Liver (tissue), 9 donors: ENCODE results near the gene COL23A1. TPM values are rescaled to one million over a fixed set of nuclear protein-coding genes. Genes with fewer than 3 reads are reported as not detected.
A peak's percentile ranks its signal among the peaks of the same experiment; 100 is the strongest.

Source experiments
- DNase-seq: peaks from one replicate; pipeline ENCODE4 v3.0.0-alpha.2; 2017; ENCODE audit warnings: low spot score
- H3K27ac ChIP-seq, 2 donors: one replicate each; pipeline ENCODE4 v1.7.0; 2013; ENCODE audit warnings: inconsistent platforms in 2 of 2, low read length in 2 of 2, control low read depth in 1 of 2, low read depth in 1 of 2, mild to moderate bottlenecking in 1 of 2
- H3K27me3 ChIP-seq, 4 donors: one replicate each; pipeline versions ENCODE4 v1.6.1 to v1.7.0; 2013; ENCODE audit warnings: low read length in 3 of 4, inconsistent platforms in 1 of 4, mild to moderate bottlenecking in 1 of 4, moderate library complexity in 1 of 4; ENCODE audit not compliant: control insufficient read depth in 4 of 4, insufficient read depth in 4 of 4
- H3K36me3 ChIP-seq, 4 donors: one replicate each; pipeline versions ENCODE4 v1.6.1 to v1.7.0; 2013; ENCODE audit warnings: low read length in 3 of 4, mild to moderate bottlenecking in 3 of 4, low read depth in 1 of 4, moderate library complexity in 1 of 4; ENCODE audit not compliant: control insufficient read depth in 4 of 4, insufficient read depth in 3 of 4
- H3K4me1 ChIP-seq, 4 donors: one replicate each; pipeline versions ENCODE4 v1.6.1 to v1.7.0; 2013; ENCODE audit warnings: low read length in 3 of 4, mild to moderate bottlenecking in 3 of 4, moderate library complexity in 1 of 4; ENCODE audit not compliant: control insufficient read depth in 4 of 4, insufficient read depth in 4 of 4
- H3K4me3 ChIP-seq, 3 donors: one replicate each; pipeline versions ENCODE4 v1.6.1 to v1.7.0; 2013; ENCODE audit warnings: low read length in 3 of 3, control low read depth in 1 of 3, low read depth in 1 of 3, mild to moderate bottlenecking in 1 of 3
- H3K9ac ChIP-seq, 2 donors: one replicate each; pipeline ENCODE4 v1.7.0; 2013; ENCODE audit warnings: low read length in 2 of 2, mild to moderate bottlenecking in 2 of 2, moderate library complexity in 2 of 2, control low read depth in 1 of 2, low read depth in 1 of 2
- H3K9me3 ChIP-seq, 4 donors: one replicate each; pipeline versions ENCODE4 v1.6.1 to v1.7.0; 2013; ENCODE audit warnings: low read length in 3 of 4; ENCODE audit not compliant: control insufficient read depth in 4 of 4
- ATF3 ChIP-seq: IDR thresholded peaks from 2 replicates; pipeline ENCODE4 v1.6.1; 2016; ENCODE audit warnings: antibody characterized with exemption
- CTCF ChIP-seq: fragments of 150-350 bp; IDR thresholded peaks from 2 replicates; pipeline ENCODE4 v1.5.1; 2017; ENCODE audit warnings: improper control_type of control experiment, low read depth, low read length; ENCODE audit not compliant: missing input control
- EGR1 ChIP-seq, 2 donors: IDR thresholded peaks; 2 replicates each; pipeline ENCODE4 v1.6.1; 2016 to 2018; ENCODE audit warnings: antibody characterized with exemption in 2 of 2, low read depth in 2 of 2
- FOXA1 ChIP-seq: IDR thresholded peaks from 2 replicates; pipeline ENCODE4 v1.6.1; 2016; ENCODE audit warnings: antibody characterized with exemption
- FOXA2 ChIP-seq: IDR thresholded peaks from 2 replicates; pipeline ENCODE4 v1.6.1; 2016; ENCODE audit warnings: antibody characterized with exemption
- GABPA ChIP-seq, 2 donors: IDR thresholded peaks in 1 of 2; conservative IDR thresholded peaks in 1 of 2; 2 replicates each; pipeline ENCODE4 v1.6.1; 2016; ENCODE audit warnings: antibody characterized with exemption in 2 of 2, mild to moderate bottlenecking in 1 of 2, moderate library complexity in 1 of 2
- HNF4A ChIP-seq, 2 donors: conservative IDR thresholded peaks; 2 replicates each; pipeline ENCODE4 v1.6.1; 2016; ENCODE audit warnings: antibody characterized with exemption in 2 of 2, mild to moderate bottlenecking in 2 of 2
- HNF4G ChIP-seq: IDR thresholded peaks from 2 replicates; pipeline ENCODE4 v1.6.1; 2016; ENCODE audit warnings: antibody characterized with exemption
- JUND ChIP-seq, 2 donors: IDR thresholded peaks; 2 replicates each; pipeline ENCODE4 v1.6.1; 2016; ENCODE audit warnings: antibody characterized with exemption in 2 of 2
- MAX ChIP-seq: IDR thresholded peaks from 2 replicates; pipeline ENCODE4 v1.6.1; 2016; ENCODE audit warnings: antibody characterized with exemption
- NR2F2 ChIP-seq: IDR thresholded peaks from 2 replicates; pipeline ENCODE4 v1.6.1; 2016; ENCODE audit warnings: antibody characterized with exemption
- RAD21 ChIP-seq, 2 donors: IDR thresholded peaks; 2 replicates each; pipeline ENCODE4 v1.6.1; 2016; ENCODE audit warnings: antibody characterized with exemption in 2 of 2, mild to moderate bottlenecking in 2 of 2
- REST ChIP-seq: IDR thresholded peaks from 2 replicates; pipeline ENCODE4 v1.6.1; 2016; ENCODE audit warnings: antibody characterized with exemption, mild to moderate bottlenecking
- RXRA ChIP-seq, 2 donors: IDR thresholded peaks; 2 replicates each; pipeline ENCODE4 v1.6.1; 2017 to 2018; ENCODE audit warnings: antibody characterized with exemption in 2 of 2, mild to moderate bottlenecking in 1 of 2
- SP1 ChIP-seq: IDR thresholded peaks from 2 replicates; pipeline ENCODE4 v1.6.1; 2018; ENCODE audit warnings: antibody characterized with exemption, mild to moderate bottlenecking
- TAF1 ChIP-seq: conservative IDR thresholded peaks from 2 replicates; pipeline ENCODE4 v1.6.1; 2016; ENCODE audit warnings: antibody characterized with exemption, mild to moderate bottlenecking
- YY1 ChIP-seq: IDR thresholded peaks from 2 replicates; pipeline ENCODE4 v1.6.1; 2016; ENCODE audit warnings: antibody characterized with exemption, mild to moderate bottlenecking
- ZBTB33 ChIP-seq: IDR thresholded peaks from 2 replicates; pipeline ENCODE4 v1.6.1; 2016; ENCODE audit warnings: antibody characterized with exemption
- WGBS: extraction: QIAGEN DNeasy Blood & Tissue Kit; methylation state at CpG from one replicate; pipeline ENCODE4 v1.1.7; 2013; 5-methylcytosine and 5-hydroxymethylcytosine counted together
- polyA plus RNA-seq, 2 donors: library from polyadenylated mRNA; stranded (reverse) in 1 of 2; unstranded in 1 of 2; fragments of 200-250 nt in 1 of 2; fragments of >200 nt in 1 of 2; fragmentation: Nextera tagmentation in 1 of 2; extraction: Ambion mirVana in 1 of 2; gene quantifications; one replicate each; pipeline versions ENCODE4 v1.2.1 to v1.2.3, GENCODE V29; 2013 to 2015
- total RNA-seq, 2 donors: library from RNA; depleted of rRNA; stranded (reverse); fragments of >200 nt; gene quantifications; one replicate each; pipeline ENCODE4 v1.2.3, GENCODE V29; 2014
- donor health status: healthy.
- donor health status: healthy.
- donor health status: healthy.
- donor health status: healthy.
- donor health status: healthy.

The COL23A1 gene
- total and polyA plus RNA-seq, 4 donors = 0.08 to 1.4 (median 0.27) TPM

- Histone ChIP-seq H3K4me1 (no peaks in the 10 kb centered on the region), H3K9me3 (no peaks in the 10 kb centered on the region), H3K9ac (no peak overlapping the region), H3K36me3 (no peaks in the 10 kb centered on the region), H3K27me3 (no peaks in the 10 kb centered on the region), H3K27ac (no peak overlapping the region), H3K4me3 (no peak overlapping the region)
- WGBS = 70% methylated on average over 4 of the region's 4 CpGs
- no peak for TF ChIP-seq TAF1
- peak; percentile 30 for DNase-seq
Observed at GRCh38 chr5:178413988-178414387, 176.2 kb downstream of the COL23A1 start.

- Histone ChIP-seq H3K4me1 (no peaks in the 10 kb centered on the region), H3K36me3 (no peaks in the 10 kb centered on the region), H3K4me3 (no peak overlapping the region), H3K9me3 (no peaks in the 10 kb centered on the region), H3K9ac (no peak overlapping the region), H3K27ac (no peak overlapping the region), H3K27me3 (no peaks in the 10 kb centered on the region)
- WGBS = 56% methylated on average over 2 of the region's 2 CpGs
- no peak for DNase-seq
- TF ChIP-seq NR2F2 (no peak), HNF4G (no peak), TAF1 (no peak), CTCF (no peak), GABPA (IDR thresholded peaks at IDR 0.05 in 1 of 2, conservative IDR thresholded peaks at IDR 0.05 in 1 of 2) (no peak), FOXA2 (no peak), YY1 (no peak), JUND (IDR thresholded peaks at IDR 0.05) (no peak), FOXA1 (no peak), HNF4A (conservative IDR thresholded peaks at IDR 0.05) (no peak), RXRA (IDR thresholded peaks at IDR 0.05) (no peak), ATF3 (no peak), ZBTB33 (no peak), RAD21 (IDR thresholded peaks at IDR 0.05) (no peak), EGR1 (IDR thresholded peaks at IDR 0.05; ENCODE audit: low read depth in 2 of 2) (no peak), REST (no peak), MAX (no peak), SP1 (no peak)
Observed at GRCh38 chr5:178411083-178411482, 179.1 kb downstream of the COL23A1 start.
